Rectal smooth muscle tissue (tissue), 1 donor: Measurements from ENCODE around the gene NCAPD3.

ENCODE experiments used
- H3K27ac ChIP-seq: one replicate; pipeline ENCODE4 v1.7.0; 2013; ENCODE audit warnings: low read depth, low read length, inconsistent platforms
- H3K27me3 ChIP-seq: one replicate; pipeline ENCODE4 v1.7.0; 2013; ENCODE audit warnings: low read length; ENCODE audit not compliant: control insufficient read depth, insufficient read depth
- H3K36me3 ChIP-seq: one replicate; pipeline ENCODE4 v1.7.0; 2013; ENCODE audit warnings: low read length; ENCODE audit not compliant: control insufficient read depth, insufficient read depth
- H3K4me1 ChIP-seq: one replicate; pipeline ENCODE4 v1.7.0; 2013; ENCODE audit warnings: low read length; ENCODE audit not compliant: control insufficient read depth, insufficient read depth
- H3K4me3 ChIP-seq: one replicate; pipeline ENCODE4 v1.7.0; 2013; ENCODE audit warnings: low read length
- H3K9ac ChIP-seq: one replicate; pipeline ENCODE4 v1.7.0; 2013; ENCODE audit warnings: low read length

Gene NCAPD3

GRCh38 chr11:134158023-134158422 is 65.7 kb downstream of the NCAPD3 start:
- Histone ChIP-seq H3K36me3 (peaks cover 5% of the 10 kb centered on the region), H3K27ac (no peak overlapping the region), H3K27me3 (no peaks in the 10 kb centered on the region), H3K9ac (no peak overlapping the region), H3K4me3 (no peak overlapping the region), H3K4me1 (no peaks in the 10 kb centered on the region)

GRCh38 chr11:134157451-134157850 is 66.3 kb downstream of the NCAPD3 start:
- Histone ChIP-seq H3K4me3 (no peak overlapping the region), H3K27ac (no peak overlapping the region), H3K36me3 (peaks cover 5% of the 10 kb centered on the region), H3K9ac (no peak overlapping the region), H3K4me1 (no peaks in the 10 kb centered on the region), H3K27me3 (no peaks in the 10 kb centered on the region)

GRCh38 chr11:134155946-134156865 is 67.6 kb downstream of the NCAPD3 start:
- peaks cover 5% of the 10 kb centered on the region for H3K36me3 ChIP-seq
- no peaks in the 10 kb centered on the region for H3K4me1 ChIP-seq
- no peak overlapping the region for H3K9ac ChIP-seq
- H3K4me3 ChIP-seq = no peak overlapping the region
- H3K27ac ChIP-seq = no peak overlapping the region
- H3K27me3 ChIP-seq = no peaks in the 10 kb centered on the region

- Histone ChIP-seq H3K4me1 (no peaks in the 10 kb centered on the region), H3K36me3 (peaks cover 5% of the 10 kb centered on the region), H3K4me3 (no peak overlapping the region), H3K9ac (no peak overlapping the region), H3K27me3 (no peaks in the 10 kb centered on the region), H3K27ac (no peak overlapping the region)
Observed at GRCh38 chr11:134155456-134155855, 68.3 kb downstream of the NCAPD3 start.

- no peak overlapping the region for H3K27ac ChIP-seq
- no peak overlapping the region for H3K9ac ChIP-seq
- peaks cover 4% of the 10 kb centered on the region for H3K36me3 ChIP-seq
- H3K4me3 ChIP-seq = no peak overlapping the region
- no peaks in the 10 kb centered on the region for H3K4me1 ChIP-seq
- no peaks in the 10 kb centered on the region for H3K27me3 ChIP-seq
Observed at GRCh38 chr11:134154441-134154840, 69.3 kb downstream of the NCAPD3 start.

GRCh38 chr11:134153147-134153905 is 70.4 kb downstream of the NCAPD3 start:
- Histone ChIP-seq H3K4me3 (no peak overlapping the region), H3K36me3 (peaks cover 10% of the 10 kb centered on the region), H3K9ac (no peak overlapping the region), H3K27ac (no peak overlapping the region), H3K4me1 (no peaks in the 10 kb centered on the region), H3K27me3 (no peaks in the 10 kb centered on the region)

GRCh38 chr11:134152696-134153095 is 71.1 kb downstream of the NCAPD3 start:
- no peak overlapping the region for H3K27ac ChIP-seq
- H3K27me3 ChIP-seq = no peaks in the 10 kb centered on the region
- no peaks in the 10 kb centered on the region for H3K4me1 ChIP-seq
- H3K9ac ChIP-seq = no peak overlapping the region
- peaks cover 10% of the 10 kb centered on the region for H3K36me3 ChIP-seq
- no peak overlapping the region for H3K4me3 ChIP-seq

GRCh38 chr11:134151083-134151747 is 72.6 kb downstream of the NCAPD3 start:
- H3K4me1 ChIP-seq = no peaks in the 10 kb centered on the region
- H3K27ac ChIP-seq = no peak overlapping the region
- H3K27me3 ChIP-seq = no peaks in the 10 kb centered on the region
- H3K36me3 ChIP-seq = peaks cover 10% of the 10 kb centered on the region
- H3K4me3 ChIP-seq = no peak overlapping the region
- no peak overlapping the region for H3K9ac ChIP-seq

GRCh38 chr11:134150195-134150903 is 73.4 kb downstream of the NCAPD3 start:
- no peaks in the 10 kb centered on the region for H3K27me3 ChIP-seq
- no peak overlapping the region for H3K27ac ChIP-seq
- H3K36me3 ChIP-seq = peaks cover 10% of the 10 kb centered on the region
- no peak overlapping the region for H3K9ac ChIP-seq
- no peak overlapping the region for H3K4me3 ChIP-seq
- H3K4me1 ChIP-seq = no peaks in the 10 kb centered on the region

- no peaks in the 10 kb centered on the region for H3K27me3 ChIP-seq
- H3K36me3 ChIP-seq = peaks cover 14% of the 10 kb centered on the region
- H3K4me1 ChIP-seq = no peaks in the 10 kb centered on the region
- H3K27ac ChIP-seq = no peak overlapping the region
- no peak overlapping the region for H3K4me3 ChIP-seq
- no peak overlapping the region for H3K9ac ChIP-seq
Observed at GRCh38 chr11:134149371-134149770, 74.4 kb downstream of the NCAPD3 start.

- Histone ChIP-seq H3K4me1 (no peaks in the 10 kb centered on the region), H3K4me3 (no peak overlapping the region), H3K27ac (no peak overlapping the region), H3K36me3 (peaks cover 15% of the 10 kb centered on the region), H3K27me3 (no peaks in the 10 kb centered on the region), H3K9ac (no peak overlapping the region)
Observed at GRCh38 chr11:134146598-134146997, 77.2 kb downstream of the NCAPD3 start.

- Histone ChIP-seq H3K4me3 (no peak overlapping the region), H3K27ac (no peak overlapping the region), H3K4me1 (no peaks in the 10 kb centered on the region), H3K36me3 (peaks cover 15% of the 10 kb centered on the region), H3K9ac (no peak overlapping the region), H3K27me3 (no peaks in the 10 kb centered on the region)
Observed at GRCh38 chr11:134145715-134146114, 78.1 kb downstream of the NCAPD3 start.
